Panc1 (cell line): Measurements from ENCODE around the gene TSPAN4. TPM values are rescaled to one million over a fixed set of nuclear protein-coding genes. Genes with fewer than 3 reads are reported as not detected.

Source experiments
- ATAC-seq: fragments of 200-7000 bp; cut with Tn5 transposase; 2 replicates; pipeline ENCODE4 v1.9.1; 2020; ENCODE audit warnings: mild to moderate bottlenecking, moderate library complexity
- BruUV-seq: library from RNA; stranded (reverse); fragments of 400-500 nt; replicated peaks from 2 replicates; lab custom pipeline; 2021; lab: Mats Ljungman, UMichigan
- CTCF ChIA-PET: fragments of 300-600 bp; sonication (Branson Sonifier 250); formaldehyde crosslinking; loops from one replicate; lab custom pipeline; 2022; ENCODE audit warnings: antibody characterized with exemption; lab: Charles Lee
- POLR2A ChIA-PET: fragments of 300-600 bp; sonication (Branson Sonifier 250); formaldehyde crosslinking; loops from one replicate; lab custom pipeline; 2022; ENCODE audit warnings: antibody characterized with exemption; lab: Charles Lee
- DNase-seq: peaks from one replicate; pipeline ENCODE4 v3.0.0-alpha.2; 2010; ENCODE audit warnings: low read depth, low spot score
- H3K27ac ChIP-seq: 2 replicates; pipeline ENCODE4 v1.5.1; 2011; ENCODE audit warnings: mild to moderate bottlenecking, low read length, inconsistent platforms
- H3K27me3 ChIP-seq: fragments of 200-500 bp; sonication (Bioruptor generic); 2 replicates; pipeline ENCODE4 v1.6.0; 2014; ENCODE audit warnings: low read length, inconsistent platforms; ENCODE audit not compliant: control insufficient read depth, insufficient read depth
- H3K36me3 ChIP-seq: fragments of 200-500 bp; sonication (Bioruptor generic); 2 replicates; pipeline ENCODE4 v1.5.1; 2014; ENCODE audit warnings: inconsistent platforms, mild to moderate bottlenecking, low read length, moderate library complexity; ENCODE audit not compliant: control insufficient read depth, insufficient read depth
- H3K4me1 ChIP-seq: 2 replicates; pipeline ENCODE4 v1.5.1; 2011; ENCODE audit warnings: inconsistent platforms, mild to moderate bottlenecking, low read length, moderate library complexity; ENCODE audit not compliant: control insufficient read depth, insufficient read depth
- H3K4me3 ChIP-seq, 2 experiments: 2 replicates each; pipeline ENCODE4 v1.5.1; 2011 to 2012; ENCODE audit warnings: low read depth in 2 of 2, low read length in 2 of 2, mild to moderate bottlenecking in 2 of 2, inconsistent platforms in 1 of 2, moderate library complexity in 1 of 2
- H3K9me3 ChIP-seq: fragments of 200-500 bp; sonication (Bioruptor generic); 2 replicates; pipeline ENCODE4 v1.5.1; 2014; ENCODE audit warnings: low read depth, mild to moderate bottlenecking, inconsistent platforms, low read length, moderate library complexity; ENCODE audit not compliant: control insufficient read depth, insufficient read depth
- POLR2AphosphoS5 ChIP-seq: IDR thresholded peaks from 2 replicates; pipeline ENCODE4 v1.6.1; 2012; ENCODE audit warnings: mild to moderate bottlenecking, low read depth, low read length, moderate library complexity
- SIN3A ChIP-seq: IDR thresholded peaks from 2 replicates; pipeline ENCODE4 v1.6.1; 2012; ENCODE audit warnings: low read depth, mild to moderate bottlenecking, low read length, moderate library complexity, borderline replicate concordance; ENCODE audit not compliant: insufficient read depth
- TCF7L2 ChIP-seq: IDR thresholded peaks from 2 replicates; pipeline ENCODE4 v1.6.1; 2011; ENCODE audit warnings: mild to moderate bottlenecking, low read depth, low read length, inconsistent platforms
- in situ Hi-C: cut with HindIII; loops from 2 replicates; pipeline ENCODE4 v1.10.0; 2016; ENCODE audit warnings: low sequenced_read_pairs, low pct_unique_long_range_greater_than_20kb
- intact Hi-C: fragments of 100-400 bp; cut with micrococcal nuclease; formaldehyde crosslinking; loops from one replicate; pipeline ENCODE4 v1.10.0; 2022; ENCODE audit not compliant: unreplicated experiment
- total RNA-seq: library from RNA; stranded (reverse); gene quantifications from one replicate; pipeline ENCODE4 v1.2.1, GENCODE V29; 2021; ENCODE audit not compliant: unreplicated experiment
- TF ChIP-seq, protein P1 (sequence below), 2 experiments: IDR thresholded peaks; 2 replicates each; pipeline ENCODE4 v1.6.1; 2011 to 2012; ENCODE audit warnings: low read depth in 2 of 2, control low read depth in 1 of 2, low read length in 1 of 2, mild to moderate bottlenecking in 1 of 2, moderate library complexity in 1 of 2; ENCODE audit not compliant: insufficient read depth in 1 of 2
- TF ChIP-seq, protein P2 (sequence below): fragments of 450-650 bp; IDR thresholded peaks from 2 replicates; pipeline ENCODE4 v1.5.1; 2017; ENCODE audit warnings: mild to moderate bottlenecking

Gene TSPAN4
- total RNA-seq, 1 experiment from 2014 or later: 187 TPM

DNA sequence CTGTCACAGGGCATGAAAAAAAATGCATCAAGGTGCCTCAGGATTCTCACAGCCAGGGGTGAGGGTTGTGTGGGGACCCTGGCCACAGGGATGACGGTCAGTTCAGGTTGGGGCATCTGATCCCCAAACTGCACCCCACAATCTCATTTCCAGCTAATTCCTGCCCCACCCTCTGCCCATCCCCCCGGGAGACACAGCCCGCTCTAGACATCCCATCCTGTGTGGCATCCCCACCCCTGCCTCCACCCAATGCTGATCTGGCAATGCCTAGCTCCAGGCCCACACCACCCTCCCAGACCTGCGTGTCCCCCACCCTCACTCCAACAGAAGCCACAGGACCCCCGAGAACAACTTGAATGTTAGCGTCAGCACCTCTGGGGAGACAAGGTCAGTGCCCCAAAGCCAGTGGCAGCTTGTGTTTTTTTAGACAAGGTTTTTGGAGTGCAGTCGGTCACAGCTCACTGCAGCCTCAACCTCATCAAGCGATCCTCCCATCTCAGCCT lies 25.3 kb downstream of the TSPAN4 start:
- peak; percentile 77; the same call in 1 of the 2 replicates for TF ChIP-seq SIN3A
- TF ChIP-seq, protein P1, sequence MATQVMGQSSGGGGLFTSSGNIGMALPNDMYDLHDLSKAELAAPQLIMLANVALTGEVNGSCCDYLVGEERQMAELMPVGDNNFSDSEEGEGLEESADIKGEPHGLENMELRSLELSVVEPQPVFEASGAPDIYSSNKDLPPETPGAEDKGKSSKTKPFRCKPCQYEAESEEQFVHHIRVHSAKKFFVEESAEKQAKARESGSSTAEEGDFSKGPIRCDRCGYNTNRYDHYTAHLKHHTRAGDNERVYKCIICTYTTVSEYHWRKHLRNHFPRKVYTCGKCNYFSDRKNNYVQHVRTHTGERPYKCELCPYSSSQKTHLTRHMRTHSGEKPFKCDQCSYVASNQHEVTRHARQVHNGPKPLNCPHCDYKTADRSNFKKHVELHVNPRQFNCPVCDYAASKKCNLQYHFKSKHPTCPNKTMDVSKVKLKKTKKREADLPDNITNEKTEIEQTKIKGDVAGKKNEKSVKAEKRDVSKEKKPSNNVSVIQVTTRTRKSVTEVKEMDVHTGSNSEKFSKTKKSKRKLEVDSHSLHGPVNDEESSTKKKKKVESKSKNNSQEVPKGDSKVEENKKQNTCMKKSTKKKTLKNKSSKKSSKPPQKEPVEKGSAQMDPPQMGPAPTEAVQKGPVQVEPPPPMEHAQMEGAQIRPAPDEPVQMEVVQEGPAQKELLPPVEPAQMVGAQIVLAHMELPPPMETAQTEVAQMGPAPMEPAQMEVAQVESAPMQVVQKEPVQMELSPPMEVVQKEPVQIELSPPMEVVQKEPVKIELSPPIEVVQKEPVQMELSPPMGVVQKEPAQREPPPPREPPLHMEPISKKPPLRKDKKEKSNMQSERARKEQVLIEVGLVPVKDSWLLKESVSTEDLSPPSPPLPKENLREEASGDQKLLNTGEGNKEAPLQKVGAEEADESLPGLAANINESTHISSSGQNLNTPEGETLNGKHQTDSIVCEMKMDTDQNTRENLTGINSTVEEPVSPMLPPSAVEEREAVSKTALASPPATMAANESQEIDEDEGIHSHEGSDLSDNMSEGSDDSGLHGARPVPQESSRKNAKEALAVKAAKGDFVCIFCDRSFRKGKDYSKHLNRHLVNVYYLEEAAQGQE (IDR thresholded peaks at IDR 0.05; ENCODE audit: insufficient read depth in 1 of 2, low read depth in 2 of 2, low read length in 1 of 2): no peak
- TF ChIP-seq POLR2AphosphoS5: peak; percentile 72
- TF ChIP-seq TCF7L2: no peak
- H3K4me1 ChIP-seq: peaks cover 52% of the 10 kb centered on the region
- CTCF ChIA-PET: interaction anchor here (0.6 to 1.2 kb wide), 3 partner anchors 171 to 184 kb away, joined by 4 to 6 read pairs (median 6); no protein-coding TSS in a partner anchor
- in situ Hi-C loops: no loop called here
- intact Hi-C loops: no loop called here
- H3K27ac ChIP-seq: no peak overlapping the region
- H3K9me3 ChIP-seq: no peaks in the 10 kb centered on the region
- H3K36me3 ChIP-seq: no peaks in the 10 kb centered on the region
- H3K4me3 ChIP-seq: no peak overlapping the region
- BruUV-seq: no TSS peak
- DNase-seq (no peak), ATAC-seq (no peak)
- POLR2A ChIA-PET: no interaction called here
- H3K27me3 ChIP-seq: no peaks in the 10 kb centered on the region

DNA sequence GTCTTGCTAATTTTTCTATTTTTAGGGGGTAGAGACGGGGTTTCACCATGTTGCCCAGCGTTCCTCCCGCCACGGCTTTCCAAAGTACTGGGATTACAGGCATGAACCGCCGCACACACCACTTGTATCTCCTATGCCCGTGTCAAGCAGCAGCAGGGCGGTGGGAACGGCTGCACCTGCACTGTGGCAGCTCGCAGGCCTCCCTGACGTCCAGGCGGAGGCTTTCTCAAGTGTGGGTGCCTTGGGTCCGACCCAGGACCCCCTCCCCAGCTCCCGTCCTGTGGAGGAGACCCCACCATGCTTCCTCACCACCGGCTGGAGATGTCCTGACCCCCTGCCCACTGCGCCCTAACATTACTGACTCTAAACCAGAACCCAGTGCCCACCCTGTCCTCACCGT lies 25.7 kb downstream of the TSPAN4 start:
- intact Hi-C loops (no loop called here), in situ Hi-C loops (no loop called here)
- TF ChIP-seq, protein P1 (IDR thresholded peaks at IDR 0.05; ENCODE audit: insufficient read depth in 1 of 2, low read depth in 2 of 2, low read length in 1 of 2): 0 out of 4 replicates have a peak, but pooled peaks of 1 of the 2 experiments have one; percentile 2
- TF ChIP-seq, protein P2, sequence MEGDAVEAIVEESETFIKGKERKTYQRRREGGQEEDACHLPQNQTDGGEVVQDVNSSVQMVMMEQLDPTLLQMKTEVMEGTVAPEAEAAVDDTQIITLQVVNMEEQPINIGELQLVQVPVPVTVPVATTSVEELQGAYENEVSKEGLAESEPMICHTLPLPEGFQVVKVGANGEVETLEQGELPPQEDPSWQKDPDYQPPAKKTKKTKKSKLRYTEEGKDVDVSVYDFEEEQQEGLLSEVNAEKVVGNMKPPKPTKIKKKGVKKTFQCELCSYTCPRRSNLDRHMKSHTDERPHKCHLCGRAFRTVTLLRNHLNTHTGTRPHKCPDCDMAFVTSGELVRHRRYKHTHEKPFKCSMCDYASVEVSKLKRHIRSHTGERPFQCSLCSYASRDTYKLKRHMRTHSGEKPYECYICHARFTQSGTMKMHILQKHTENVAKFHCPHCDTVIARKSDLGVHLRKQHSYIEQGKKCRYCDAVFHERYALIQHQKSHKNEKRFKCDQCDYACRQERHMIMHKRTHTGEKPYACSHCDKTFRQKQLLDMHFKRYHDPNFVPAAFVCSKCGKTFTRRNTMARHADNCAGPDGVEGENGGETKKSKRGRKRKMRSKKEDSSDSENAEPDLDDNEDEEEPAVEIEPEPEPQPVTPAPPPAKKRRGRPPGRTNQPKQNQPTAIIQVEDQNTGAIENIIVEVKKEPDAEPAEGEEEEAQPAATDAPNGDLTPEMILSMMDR: no peak
- Histone ChIP-seq H3K4me3 (no peak overlapping the region), H3K36me3 (no peaks in the 10 kb centered on the region), H3K9me3 (no peaks in the 10 kb centered on the region), H3K27ac (no peak overlapping the region), H3K4me1 (peaks cover 47% of the 10 kb centered on the region), H3K27me3 (no peaks in the 10 kb centered on the region)
- ATAC-seq (no peak), DNase-seq (no peak)
- CTCF ChIA-PET: interaction anchor here (0.6 to 1.2 kb wide), 2 partner anchors 180 to 183 kb away, joined by 4 to 6 read pairs; no protein-coding TSS in a partner anchor
- POLR2A ChIA-PET: no interaction called here
- TSS peak; percentile 62 for BruUV-seq
